Endometrial microvascular endothelial cells (primary cell): ENCODE data around the gene TAF11L8. TPM values are rescaled to one million over a fixed set of nuclear protein-coding genes. Genes with fewer than 3 reads are reported as not detected.
"Not testable (repeated sequence)": the region's sequence is repeated elsewhere in the genome, so short reads cannot be mapped to it uniquely, and the experiment has no call there.

Experiments used
- in situ Hi-C: cut with HindIII; loops from 2 replicates; pipeline ENCODE4 v1.10.0; 2017; ENCODE audit warnings: low sequenced_read_pairs, low pct_unique_long_range_greater_than_20kb; ENCODE audit errors: inconsistent ontology term
- total RNA-seq: library from RNA; depleted of rRNA; stranded (reverse); fragments of >200 nt; gene quantifications from one replicate; pipeline ENCODE4 v1.2.3, GENCODE V29; 2015; ENCODE audit errors: inconsistent ontology term

Gene TAF11L8
- not detected for total RNA-seq

- in situ Hi-C loops, result not testable (repeated sequence)
These were observed at the start of gene TAF11L8 for GRCh38 chr5:17590860-17591259. Gene TAF11L8, minus strand, starts transcription at chr5:17590960.

- in situ Hi-C loops, result no loop called here
These were observed 43.4 kb upstream of the TAF11L8 start, which contains the start of gene TAF11L14 for GRCh38 chr5:17634160-17634559. Gene TAF11L14, plus strand, starts transcription at chr5:17634460.

- in situ Hi-C loops, result not testable (repeated sequence)
These were observed 41.0 kb upstream of the TAF11L8 start, which contains the start of gene TAF11L13 for GRCh38 chr5:17631788-17632187. Gene TAF11L13, plus strand, starts transcription at chr5:17632088.

- in situ Hi-C loops, result no loop called here
These were observed 34.9 kb upstream of the TAF11L8 start for GRCh38 chr5:17625686-17626085.

GRCh38 chr5:17620627-17621026 lies 29.9 kb upstream of the TAF11L8 start:
- in situ Hi-C loops, result no loop called here

GRCh38 chr5:17619354-17619753 lies 28.6 kb upstream of the TAF11L8 start:
- in situ Hi-C loops, result no loop called here

- in situ Hi-C loops, result no loop called here
These were observed 24.3 kb upstream of the TAF11L8 start for GRCh38 chr5:17614872-17615605.

GRCh38 chr5:17610092-17610491 lies 19.3 kb upstream of the TAF11L8 start, which contains the start of gene TAF11L12:
Gene TAF11L12, plus strand, starts transcription at chr5:17610392.
- in situ Hi-C loops, result not testable (repeated sequence)

GRCh38 chr5:17607461-17607860 lies 16.7 kb upstream of the TAF11L8 start:
- in situ Hi-C loops, result not testable (repeated sequence)

GRCh38 chr5:17604951-17605350 lies 14.2 kb upstream of the TAF11L8 start:
- in situ Hi-C loops, result no loop called here

GRCh38 chr5:17603880-17604279 lies 13.1 kb upstream of the TAF11L8 start, which contains the start of gene TAF11L11:
Gene TAF11L11, plus strand, starts transcription at chr5:17604183.
- in situ Hi-C loops, result not testable (repeated sequence)

GRCh38 chr5:17597728-17598127 lies 7.0 kb upstream of the TAF11L8 start, which contains the start of gene TAF11L10:
Gene TAF11L10, minus strand, starts transcription at chr5:17597828.
- in situ Hi-C loops, result not testable (repeated sequence)

GRCh38 chr5:17594255-17594654 lies 3.5 kb upstream of the TAF11L8 start, which contains the start of gene TAF11L9:
Gene TAF11L9, minus strand, starts transcription at chr5:17594394.
- in situ Hi-C loops, result not testable (repeated sequence)

GRCh38 chr5:17585658-17586057 lies 5.1 kb downstream of the TAF11L8 start, which contains the start of gene TAF11L7:
Gene TAF11L7, minus strand, starts transcription at chr5:17585758.
- in situ Hi-C loops, result not testable (repeated sequence)

Other genes starting within 250 kb of the TAF11L8 start
- gene TAF11L2, start 92.7 kb downstream of the TAF11L8 start, total RNA-seq, result not detected
- not detected for gene TAF11L3, start 72.6 kb downstream of the TAF11L8 start, total RNA-seq
- gene TAF11L4, start 69.2 kb downstream of the TAF11L8 start, total RNA-seq, result not detected
- gene TAF11L5, start 65.7 kb downstream of the TAF11L8 start, total RNA-seq, result not detected
- not detected for gene TAF11L6, start 62.3 kb downstream of the TAF11L8 start, total RNA-seq
- gene TAF11L7, start 5.2 kb downstream of the TAF11L8 start, total RNA-seq, result not detected
- not detected for gene TAF11L9, start 3.4 kb upstream of the TAF11L8 start, total RNA-seq
- gene TAF11L10, start 6.9 kb upstream of the TAF11L8 start, total RNA-seq, result not detected
- not detected for gene TAF11L11, start 13.2 kb upstream of the TAF11L8 start, total RNA-seq
- not detected for gene TAF11L12, start 19.4 kb upstream of the TAF11L8 start, total RNA-seq
- not detected for gene TAF11L13, start 41.1 kb upstream of the TAF11L8 start, total RNA-seq
- not detected for gene TAF11L14, start 43.5 kb upstream of the TAF11L8 start, total RNA-seq